AG04450 (cell line): ENCODE measurements around the gene ARHGAP15. TPM values are rescaled to one million over a fixed set of nuclear protein-coding genes. Genes with fewer than 3 reads are reported as not detected.
A peak's percentile ranks its signal among the peaks of the same experiment; 100 is the strongest.

Source experiments
- CTCF ChIA-PET: fragments of 300-600, 350-600 bp; formaldehyde crosslinking; extraction: SDS; loops from one replicate; lab custom pipeline; 2022; ENCODE audit warnings: antibody characterized with exemption, inconsistent platforms; lab: Charles Lee
- POLR2A ChIA-PET: fragments of 350-600 bp; formaldehyde crosslinking; extraction: SDS; loops from one replicate; lab custom pipeline; 2021; ENCODE audit warnings: antibody characterized with exemption, inconsistent platforms; lab: Yijun Ruan, JAX
- DNase-seq: peaks from one replicate; pipeline ENCODE4 v3.0.0-alpha.2; 2011; ENCODE audit warnings: low read depth, low spot score
- H3K27ac ChIP-seq: one replicate; pipeline ENCODE4 v1.5.1; 2012; ENCODE audit warnings: low read depth, low read length, control low read depth
- H3K27me3 ChIP-seq: one replicate; pipeline ENCODE4 v1.6.0; 2012; ENCODE audit warnings: low read length; ENCODE audit not compliant: control insufficient read depth, insufficient read depth
- H3K4me3 ChIP-seq: 2 replicates; pipeline ENCODE4 v1.5.1; 2011; ENCODE audit warnings: mild to moderate bottlenecking, low read depth, low read length, control low read depth
- H3K9me3 ChIP-seq: 2 replicates; pipeline ENCODE4 v1.5.1; 2012; ENCODE audit warnings: low read length; ENCODE audit not compliant: control insufficient read depth, insufficient read depth
- CTCF ChIP-seq: IDR thresholded peaks from 2 replicates; pipeline ENCODE4 v1.5.1; 2011; ENCODE audit warnings: low read depth, low read length, control low read depth, inconsistent platforms
- polyA plus RNA-seq: library from polyadenylated mRNA; depleted of rRNA; stranded (reverse); fragments of >200 nt; gene quantifications from 2 replicates; pipeline ENCODE4 v1.2.3, GENCODE V29; 2011

The ARHGAP15 gene
- polyA plus RNA-seq, 1 experiment, result not detected

GRCh38 chr2:143702931-143703330 lies 573.7 kb downstream of the ARHGAP15 start:
- no peaks in the 10 kb centered on the region for H3K27me3 ChIP-seq
- ChIA-PET CTCF (no interaction called here), POLR2A (no interaction called here)
- no peak for TF ChIP-seq CTCF
- no peak for DNase-seq
- H3K27ac ChIP-seq, result no peak overlapping the region
- H3K4me3 ChIP-seq, result no peak overlapping the region
- H3K9me3 ChIP-seq, result no peaks in the 10 kb centered on the region

- ChIA-PET POLR2A (no interaction called here), CTCF (no interaction called here)
- Histone ChIP-seq H3K27me3 (no peaks in the 10 kb centered on the region), H3K4me3 (no peak overlapping the region), H3K27ac (no peak overlapping the region), H3K9me3 (no peaks in the 10 kb centered on the region)
- DNase-seq, result no peak
- TF ChIP-seq CTCF, result no peak
Measured at GRCh38 chr2:143704451-143705106, 575.4 kb downstream of the ARHGAP15 start.

- Histone ChIP-seq H3K4me3 (no peak overlapping the region), H3K27me3 (no peaks in the 10 kb centered on the region), H3K27ac (no peak overlapping the region), H3K9me3 (no peaks in the 10 kb centered on the region)
- DNase-seq, result no peak
- ChIA-PET CTCF (no interaction called here), POLR2A (no interaction called here)
- no peak for TF ChIP-seq CTCF
Measured at GRCh38 chr2:143705108-143705707, 576.0 kb downstream of the ARHGAP15 start.

- TF ChIP-seq CTCF, result no peak
- no peak overlapping the region for H3K4me3 ChIP-seq
- no peak overlapping the region for H3K27ac ChIP-seq
- H3K27me3 ChIP-seq, result no peaks in the 10 kb centered on the region
- POLR2A ChIA-PET, result no interaction called here
- peak; percentile 39 for DNase-seq
- no peaks in the 10 kb centered on the region for H3K9me3 ChIP-seq
- CTCF ChIA-PET, result no interaction called here
Measured at GRCh38 chr2:143706354-143706753, 577.1 kb downstream of the ARHGAP15 start.

GRCh38 chr2:143708682-143709081 lies 579.5 kb downstream of the ARHGAP15 start:
- POLR2A ChIA-PET, result no interaction called here
- Histone ChIP-seq H3K4me3 (no peak overlapping the region), H3K27me3 (no peaks in the 10 kb centered on the region), H3K27ac (no peak overlapping the region), H3K9me3 (peaks cover 3% of the 10 kb centered on the region; the same call in 1 of the 2 replicates)
- CTCF ChIA-PET, result interaction anchor here (0.6 kb wide), 1 partner anchor 23 kb away, joined by 3 read pairs; no protein-coding TSS in a partner anchor
- TF ChIP-seq CTCF, result no peak
- DNase-seq, result no peak
